Measurements from ENCODE around the gene CCDC187.

DNA sequence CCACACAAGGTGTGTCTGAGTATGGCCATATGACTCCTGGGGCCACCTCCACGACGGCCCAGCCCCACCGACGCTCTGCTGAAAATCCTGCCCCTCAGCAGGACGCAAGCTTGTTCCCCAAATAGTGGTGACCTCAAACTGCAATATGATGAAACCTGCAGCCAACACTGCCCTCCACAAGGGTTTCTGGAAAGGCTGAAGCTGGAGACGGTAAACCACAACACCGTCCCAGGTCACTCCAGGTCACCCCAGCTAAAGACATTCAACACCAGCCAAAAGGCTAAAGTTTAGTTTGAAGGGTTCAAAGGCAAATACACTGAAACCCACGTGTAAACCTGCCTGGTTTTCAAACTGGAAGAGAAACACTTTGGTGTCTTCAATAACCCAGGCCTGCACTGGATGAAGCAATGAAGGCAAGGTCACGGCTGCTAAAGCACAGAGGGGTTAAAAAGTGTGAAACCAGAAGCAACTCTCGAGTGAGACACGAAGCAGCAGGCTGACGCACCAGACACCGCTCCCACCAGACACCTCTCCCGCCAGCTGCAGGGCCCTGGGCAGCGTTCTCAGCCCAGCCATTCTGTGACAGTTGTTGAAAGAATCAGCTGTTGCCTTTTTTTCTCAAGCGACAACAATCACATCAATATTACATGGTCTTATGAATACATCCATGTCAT lies 97.2 kb downstream of the CCDC187 start:
- no peak for TF ChIP-seq POLR2A (IDR thresholded peaks at IDR 0.05)
- TF ChIP-seq, protein P1, sequence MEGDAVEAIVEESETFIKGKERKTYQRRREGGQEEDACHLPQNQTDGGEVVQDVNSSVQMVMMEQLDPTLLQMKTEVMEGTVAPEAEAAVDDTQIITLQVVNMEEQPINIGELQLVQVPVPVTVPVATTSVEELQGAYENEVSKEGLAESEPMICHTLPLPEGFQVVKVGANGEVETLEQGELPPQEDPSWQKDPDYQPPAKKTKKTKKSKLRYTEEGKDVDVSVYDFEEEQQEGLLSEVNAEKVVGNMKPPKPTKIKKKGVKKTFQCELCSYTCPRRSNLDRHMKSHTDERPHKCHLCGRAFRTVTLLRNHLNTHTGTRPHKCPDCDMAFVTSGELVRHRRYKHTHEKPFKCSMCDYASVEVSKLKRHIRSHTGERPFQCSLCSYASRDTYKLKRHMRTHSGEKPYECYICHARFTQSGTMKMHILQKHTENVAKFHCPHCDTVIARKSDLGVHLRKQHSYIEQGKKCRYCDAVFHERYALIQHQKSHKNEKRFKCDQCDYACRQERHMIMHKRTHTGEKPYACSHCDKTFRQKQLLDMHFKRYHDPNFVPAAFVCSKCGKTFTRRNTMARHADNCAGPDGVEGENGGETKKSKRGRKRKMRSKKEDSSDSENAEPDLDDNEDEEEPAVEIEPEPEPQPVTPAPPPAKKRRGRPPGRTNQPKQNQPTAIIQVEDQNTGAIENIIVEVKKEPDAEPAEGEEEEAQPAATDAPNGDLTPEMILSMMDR (IDR thresholded peaks at IDR 0.05) = no peak
- no peak for TF ChIP-seq POLR2AphosphoS5 (IDR thresholded peaks at IDR 0.05; ENCODE audit: insufficient read depth in 1 of 2, low read depth in 1 of 2)
